Retina (tissue), 1 donor: Measurements from ENCODE around the gene TPO.
"Not testable (repeated sequence)": the region's sequence is repeated elsewhere in the genome, so short reads cannot be mapped to it uniquely, and the experiment has no call there.

Experiments
- DNase-seq: peaks from one replicate; pipeline ENCODE4 v3.0.0-alpha.2; 2016

Gene TPO

GRCh38 chr2:1406434-1406833 lies 6.8 kb upstream of the TPO start:
- no peak for DNase-seq

GRCh38 chr2:1407950-1408675 lies 5.2 kb upstream of the TPO start:
- DNase-seq, result no peak

GRCh38 chr2:1414121-1414520 lies 858 bp downstream of the TPO start:
- DNase-seq, result peak; percentile 58

- not testable (repeated sequence) for DNase-seq
Observed at GRCh38 chr2:1414901-1415300, 1.6 kb downstream of the TPO start.

GRCh38 chr2:1415501-1415900 lies 2.2 kb downstream of the TPO start:
- DNase-seq, result no peak

GRCh38 chr2:1418566-1418965 lies 5.3 kb downstream of the TPO start:
- DNase-seq, result no peak

- no peak for DNase-seq
Observed at GRCh38 chr2:1420746-1421480, 7.7 kb downstream of the TPO start.

GRCh38 chr2:1421731-1422130 lies 8.5 kb downstream of the TPO start:
- DNase-seq, result no peak

- DNase-seq, result no peak
Observed at GRCh38 chr2:1422131-1422530, 8.9 kb downstream of the TPO start.

- no peak for DNase-seq
Observed at GRCh38 chr2:1422716-1423285, 9.5 kb downstream of the TPO start.

- DNase-seq, result no peak
Observed at GRCh38 chr2:1427086-1427485, 13.8 kb downstream of the TPO start.

- no peak for DNase-seq
Observed at GRCh38 chr2:1429895-1430294, 16.6 kb downstream of the TPO start.

GRCh38 chr2:1430491-1430890 lies 17.2 kb downstream of the TPO start:
- DNase-seq, result no peak

- DNase-seq, result no peak
Observed at GRCh38 chr2:1431886-1432400, 18.7 kb downstream of the TPO start.

- DNase-seq, result no peak
Observed at GRCh38 chr2:1432726-1433125, 19.5 kb downstream of the TPO start.

GRCh38 chr2:1436369-1436768 lies 23.1 kb downstream of the TPO start:
- no peak for DNase-seq

GRCh38 chr2:1437101-1437500 lies 23.8 kb downstream of the TPO start:
- no peak for DNase-seq

GRCh38 chr2:1437537-1437936 lies 24.3 kb downstream of the TPO start:
- DNase-seq, result no peak

- DNase-seq, result no peak
Observed at GRCh38 chr2:1438972-1439371, 25.7 kb downstream of the TPO start.

- no peak for DNase-seq
Observed at GRCh38 chr2:1440581-1440980, 27.3 kb downstream of the TPO start.

GRCh38 chr2:1446301-1446700 lies 33.0 kb downstream of the TPO start:
- DNase-seq, result no peak

- peak; percentile 50 for DNase-seq
Observed at GRCh38 chr2:1448009-1448408, 34.7 kb downstream of the TPO start.

- peak; percentile 26 for DNase-seq
Observed at GRCh38 chr2:1450915-1451314, 37.7 kb downstream of the TPO start.

- peak; percentile 14 for DNase-seq
Observed at GRCh38 chr2:1451422-1451821, 38.2 kb downstream of the TPO start.
